Measurements from ENCODE around the gene ZFPM1. TPM values are rescaled to one million over a fixed set of nuclear protein-coding genes. Genes with fewer than 3 reads are reported as not detected.

The ZFPM1 gene
- total and polyA plus RNA-seq, 2 of the 8 experiments (the other 6 are each of a cell fraction or from before 2014, with no cell fraction given), result 0.74 to 4.8 TPM

DNA sequence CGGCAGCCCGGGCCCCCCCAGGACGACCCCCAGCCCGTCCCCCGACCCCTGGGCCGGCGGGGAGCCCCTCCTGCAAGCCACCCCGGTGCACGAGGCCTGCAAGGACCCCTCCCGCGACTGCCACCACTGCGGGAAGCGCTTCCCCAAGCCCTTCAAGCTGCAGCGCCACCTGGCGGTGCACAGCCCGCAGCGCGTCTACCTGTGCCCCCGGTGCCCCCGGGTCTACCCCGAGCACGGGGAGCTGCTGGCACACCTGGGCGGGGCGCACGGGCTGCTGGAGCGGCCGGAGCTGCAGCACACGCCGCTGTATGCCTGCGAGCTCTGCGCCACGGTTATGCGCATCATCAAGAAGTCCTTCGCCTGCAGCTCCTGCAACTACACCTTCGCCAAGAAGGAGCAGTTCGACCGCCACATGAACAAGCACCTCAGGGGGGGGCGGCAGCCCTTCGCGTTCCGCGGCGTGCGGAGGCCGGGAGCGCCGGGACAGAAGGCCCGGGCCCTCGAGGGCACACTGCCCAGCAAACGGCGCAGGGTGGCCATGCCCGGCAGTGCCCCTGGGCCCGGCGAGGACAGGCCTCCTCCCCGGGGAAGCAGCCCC is 15.6 kb upstream of the ZFPM1 start (continued):
- TF ChIP-seq MAFK (IDR thresholded peaks at IDR 0.05; ENCODE audit: low read depth, low read length) (no peak), CHD2 (IDR thresholded peaks at IDR 0.05; ENCODE audit: low read length) (no peak), EP300 (IDR thresholded peaks at IDR 0.05; ENCODE audit: borderline replicate concordance in 1 of 2, low read depth in 2 of 2, low read length in 2 of 2) (no peak), RAD21 (IDR thresholded peaks at IDR 0.05 in 1 of 2, conservative IDR thresholded peaks at IDR 0.05 in 1 of 2; ENCODE audit: low read depth in 2 of 2, low read length in 2 of 2) (peak; percentile 84 to 87)
